Activated effector memory CD4-positive, alpha-beta T cell treated with anti-CD3 and anti-CD28 coated beads, Interleukin-2, amount 50 U/mL, for 16 hours (primary cell): ENCODE data around the gene ZNF782.
A peak's percentile ranks its signal among the peaks of the same experiment; 100 is the strongest.
"Not testable (repeated sequence)": the region's sequence is repeated elsewhere in the genome, so short reads cannot be mapped to it uniquely, and the experiment has no call there.

Experiments
- DNase-seq: peaks from one replicate; pipeline ENCODE4 v3.0.0-alpha.2; 2020

Gene ZNF782

GRCh38 chr9:96853781-96854650 lies at the start of gene ZNF782:
Gene ZNF782, minus strand, starts transcription at chr9:96854514. Its CDS starts 2,553 bp downstream, at chr9:96851961.
- DNase-seq = peak; percentile 95

- not testable (repeated sequence) for DNase-seq
These were observed 45.7 kb upstream of the ZNF782 start for GRCh38 chr9:96900010-96900409.

GRCh38 chr9:96892131-96892530 lies 37.8 kb upstream of the ZNF782 start:
- DNase-seq = no peak

- DNase-seq = no peak
These were observed 34.3 kb upstream of the ZNF782 start for GRCh38 chr9:96888591-96888990.

- no peak for DNase-seq
These were observed 31.1 kb upstream of the ZNF782 start for GRCh38 chr9:96885424-96885823.

- no peak for DNase-seq
These were observed 30.1 kb upstream of the ZNF782 start for GRCh38 chr9:96884443-96884842.

GRCh38 chr9:96883922-96884321 lies 29.6 kb upstream of the ZNF782 start:
- DNase-seq = no peak

GRCh38 chr9:96877269-96877668 lies 23.0 kb upstream of the ZNF782 start:
- no peak for DNase-seq

GRCh38 chr9:96875461-96876142 lies 21.3 kb upstream of the ZNF782 start:
- DNase-seq = peak; percentile 72

- no peak for DNase-seq
These were observed 20.7 kb upstream of the ZNF782 start for GRCh38 chr9:96874947-96875460.

- DNase-seq = no peak
These were observed 20.0 kb upstream of the ZNF782 start for GRCh38 chr9:96874201-96874785.

GRCh38 chr9:96871176-96871575 lies 16.9 kb upstream of the ZNF782 start:
- no peak for DNase-seq

- no peak for DNase-seq
These were observed 14.4 kb upstream of the ZNF782 start for GRCh38 chr9:96868709-96869108.

- no peak for DNase-seq
These were observed 12.9 kb upstream of the ZNF782 start for GRCh38 chr9:96867079-96867804.

- not testable (repeated sequence) for DNase-seq
These were observed 10.9 kb upstream of the ZNF782 start for GRCh38 chr9:96865240-96865639.

- DNase-seq = no peak
These were observed 5.3 kb upstream of the ZNF782 start for GRCh38 chr9:96859461-96860198.

- no peak for DNase-seq
These were observed 4.4 kb upstream of the ZNF782 start for GRCh38 chr9:96858670-96859069.

- no peak for DNase-seq
These were observed 3.8 kb upstream of the ZNF782 start for GRCh38 chr9:96858018-96858573.

GRCh38 chr9:96856363-96857286 lies 2.3 kb upstream of the ZNF782 start:
- DNase-seq = peak; percentile 88

- no peak for DNase-seq
These were observed 448 bp upstream of the ZNF782 start for GRCh38 chr9:96854651-96855273.
